Ishikawa (cell line): ENCODE measurements around the gene ZNF385C.

Experiments used
- CEBPB ChIP-seq: IDR thresholded peaks from 2 replicates; pipeline ENCODE4 v1.6.1; 2012
- CREB1 ChIP-seq: IDR thresholded peaks from 2 replicates; pipeline ENCODE4 v1.6.1; 2012; ENCODE audit warnings: low read depth
- EGR1 ChIP-seq: IDR thresholded peaks from 2 replicates; pipeline ENCODE4 v1.6.1; 2012
- EP300 ChIP-seq: IDR thresholded peaks from 2 replicates; pipeline ENCODE4 v1.6.1; 2012; ENCODE audit warnings: borderline replicate concordance
- FOXM1 ChIP-seq: IDR thresholded peaks from 2 replicates; pipeline ENCODE4 v1.6.1; 2012; ENCODE audit warnings: low read depth, borderline replicate concordance
- MAX ChIP-seq: IDR thresholded peaks from 2 replicates; pipeline ENCODE4 v1.6.1; 2012
- NFIC ChIP-seq: IDR thresholded peaks from 2 replicates; pipeline ENCODE4 v1.6.1; 2012
- RAD21 ChIP-seq: IDR thresholded peaks from 2 replicates; pipeline ENCODE4 v1.6.1; 2012; ENCODE audit warnings: low read depth
- REST ChIP-seq: IDR thresholded peaks from 2 replicates; pipeline ENCODE4 v1.6.1; 2012; ENCODE audit warnings: low read depth, mild to moderate bottlenecking
- TAF1 ChIP-seq: IDR thresholded peaks from 2 replicates; pipeline ENCODE4 v1.6.1; 2012; ENCODE audit warnings: low read depth, mild to moderate bottlenecking
- TCF12 ChIP-seq: IDR thresholded peaks from 2 replicates; pipeline ENCODE4 v1.6.1; 2012; ENCODE audit warnings: low read depth
- TEAD4 ChIP-seq: IDR thresholded peaks from 2 replicates; pipeline ENCODE4 v1.6.1; 2012
- USF1 ChIP-seq: IDR thresholded peaks from 2 replicates; pipeline ENCODE4 v1.6.1; 2012
- YY1 ChIP-seq: IDR thresholded peaks from 2 replicates; pipeline ENCODE4 v1.6.1; 2012; ENCODE audit warnings: low read depth
- ZBTB7A ChIP-seq: IDR thresholded peaks from 2 replicates; pipeline ENCODE4 v1.6.1; 2012; ENCODE audit warnings: low read depth

The ZNF385C gene

DNA sequence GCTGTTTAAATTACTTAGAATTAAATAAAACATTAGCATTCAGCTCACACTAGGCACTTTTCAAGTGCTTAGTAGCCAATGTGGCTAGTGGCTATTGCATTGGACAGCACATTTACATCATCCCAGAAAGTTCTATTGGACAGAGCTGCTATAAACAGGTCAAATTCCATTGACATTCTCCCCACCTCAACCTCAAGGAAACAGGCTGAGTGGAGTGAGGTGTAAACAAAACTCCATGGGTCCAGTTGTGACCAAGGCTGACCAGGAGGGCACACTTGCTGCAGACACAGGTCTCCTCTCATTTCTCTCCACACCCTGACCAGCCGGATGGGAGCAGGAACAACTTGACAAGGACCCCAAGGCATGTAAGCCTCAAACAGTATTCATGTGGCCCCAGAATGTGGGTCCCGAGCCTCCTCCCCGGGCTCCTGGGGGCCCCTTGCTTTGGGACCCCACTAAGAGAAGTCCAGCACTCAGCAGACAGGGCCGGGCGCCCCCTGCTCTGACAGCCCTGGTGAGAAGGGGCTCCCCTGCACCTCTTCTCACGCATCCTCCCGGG lies 48.4 kb downstream of the ZNF385C start:
- no peak for TF ChIP-seq YY1
- no peak for TF ChIP-seq ZBTB7A
- TF ChIP-seq FOXM1: no peak
- TF ChIP-seq USF1: no peak
- no peak for TF ChIP-seq EP300
- no peak for TF ChIP-seq RAD21
- no peak for TF ChIP-seq TAF1
- TF ChIP-seq NFIC: no peak
- TF ChIP-seq TEAD4: no peak
- no peak for TF ChIP-seq CEBPB
- no peak for TF ChIP-seq EGR1
- no peak for TF ChIP-seq MAX
- no peak for TF ChIP-seq CREB1
- TF ChIP-seq REST: no peak

DNA sequence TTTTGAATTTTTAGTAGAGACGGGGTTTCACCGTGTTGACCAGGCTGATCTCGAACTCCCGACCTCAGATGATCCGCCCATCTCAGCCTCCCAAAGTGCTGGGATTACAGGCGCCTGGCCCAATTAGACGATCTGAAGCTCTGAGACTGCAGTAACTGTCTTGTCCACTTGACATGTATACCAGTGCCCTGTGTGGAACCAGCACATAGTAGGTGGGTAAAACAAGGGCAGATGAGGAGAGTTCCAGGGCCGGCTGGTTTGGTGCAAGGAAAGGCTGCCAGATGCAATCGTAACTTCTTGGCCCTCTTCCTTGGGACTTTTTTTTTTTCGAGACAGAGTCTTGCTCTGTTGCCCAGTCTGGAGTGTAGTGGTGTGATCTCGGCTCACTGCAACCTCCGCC lies 50.9 kb downstream of the ZNF385C start:
- no peak for TF ChIP-seq TCF12
- TF ChIP-seq USF1: no peak

DNA sequence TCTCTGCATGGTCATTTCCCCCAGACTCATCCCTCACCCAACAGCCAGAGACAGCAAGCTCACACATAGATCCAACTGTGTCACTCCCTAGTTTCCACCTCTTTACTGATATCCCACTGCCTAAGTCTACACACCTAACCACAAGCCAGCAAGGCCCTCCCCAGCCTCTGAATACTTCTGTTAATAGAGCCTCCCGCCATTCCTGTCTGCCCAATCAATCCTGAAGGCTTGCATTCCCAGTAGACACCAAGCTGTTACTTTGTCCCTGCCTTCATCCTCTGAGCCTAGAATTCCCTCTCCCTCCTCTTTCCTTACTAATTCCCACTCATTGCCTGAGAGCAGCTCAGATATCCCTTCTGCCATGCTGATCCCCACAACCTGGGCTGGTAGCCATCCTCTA lies 52.6 kb downstream of the ZNF385C start:
- TF ChIP-seq MAX (no peak), EP300 (no peak), NFIC (no peak), FOXM1 (no peak)

GRCh38 chr17:42042598-42043319 lies 55.5 kb downstream of the ZNF385C start:
- TF ChIP-seq FOXM1: no peak
- no peak for TF ChIP-seq TEAD4
- no peak for TF ChIP-seq NFIC
- no peak for TF ChIP-seq YY1
- TF ChIP-seq REST: no peak
- TF ChIP-seq USF1: no peak
- no peak for TF ChIP-seq CREB1
- no peak for TF ChIP-seq TAF1
- TF ChIP-seq EGR1: no peak
- no peak for TF ChIP-seq CEBPB
- TF ChIP-seq RAD21: no peak
- no peak for TF ChIP-seq ZBTB7A
- TF ChIP-seq MAX: no peak
- no peak for TF ChIP-seq TCF12
- TF ChIP-seq EP300: no peak

- TF ChIP-seq RAD21: no peak
- TF ChIP-seq REST: peak; percentile 63; the same call in 1 of the 2 replicates
- TF ChIP-seq EP300: no peak
Measured at GRCh38 chr17:42041619-42042018, 56.7 kb downstream of the ZNF385C start.
